ENCODE results near the gene CTDNEP1. TPM values are rescaled to one million over a fixed set of nuclear protein-coding genes. Genes with fewer than 3 reads are reported as not detected.

The CTDNEP1 gene
- polyA plus RNA-seq, 2 of the 4 experiments (the other 2 are of a cell fraction) = 145 to 161 TPM

- peaks cover 14% of the 10 kb centered on the region; the same call in 2 of the 3 replicates for H3K4me1 ChIP-seq
- no peak for TF ChIP-seq NR3C1 (IDR thresholded peaks at IDR 0.05)
- no peak for TF ChIP-seq MYC (IDR thresholded peaks at IDR 0.05; ENCODE audit: borderline replicate concordance, low read length)
- TF ChIP-seq CHD4 (IDR thresholded peaks at IDR 0.05; ENCODE audit: borderline replicate concordance) = no peak
- TF ChIP-seq PBX3 (IDR thresholded peaks at IDR 0.05) = no peak
- no peak for TF ChIP-seq EHMT2 (IDR thresholded peaks at IDR 0.05; ENCODE audit: low read depth)
- TF ChIP-seq NFE2L2 (conservative IDR thresholded peaks at IDR 0.05; ENCODE audit: low read length) = no peak
- TF ChIP-seq ZSCAN20 (CRISPR knock-in tag; IDR thresholded peaks at IDR 0.05) = no peak
- TF ChIP-seq HDAC2 (IDR thresholded peaks at IDR 0.05) = no peak
- TF ChIP-seq MAFK (IDR thresholded peaks at IDR 0.05; ENCODE audit: partially characterized antibody) = no peak
- TF ChIP-seq EP300 (IDR thresholded peaks at IDR 0.05) = no peak
- TF ChIP-seq CEBPB (IDR thresholded peaks at IDR 0.05) = no peak
- no peak for TF ChIP-seq POLR2A (IDR thresholded peaks at IDR 0.05; ENCODE audit: low read length)
- no peak for TF ChIP-seq TFCP2L1 (CRISPR knock-in tag; IDR thresholded peaks at IDR 0.05)
- TF ChIP-seq FOSL2 (IDR thresholded peaks at IDR 0.05) = no peak
- no peak for TF ChIP-seq FOSL2 (CRISPR knock-in tag; IDR thresholded peaks at IDR 0.05)
- no peak for TF ChIP-seq TP53 (CRISPR knock-in tag; IDR thresholded peaks at IDR 0.05)
- TF ChIP-seq EHF (CRISPR knock-in tag; IDR thresholded peaks at IDR 0.05) = no peak
- ChIA-PET POLR2A (no interaction called here), CTCF (interaction anchor here (1.1 to 13.5 kb wide), 4 partner anchors 10 to 69 kb away, joined by 3 to 446 read pairs (median 50); partner anchors contain the start of genes GPS2 and SLC2A4)
- ATAC-seq (no peak), DNase-seq (ENCODE audit: low read depth in 1 of 2, low spot score in 1 of 2) (no peak), FAIRE-seq (no peak)
- no peak overlapping the region for H3K27ac ChIP-seq
- H3K4me2 ChIP-seq = no peak overlapping the region
- no peaks in the 10 kb centered on the region for H3K9me3 ChIP-seq
- H3K4me3 ChIP-seq = no peak overlapping the region
- 86% methylated on average over 19 of the region's 19 CpGs for WGBS (ENCODE audit: missing lambda C conversion rate)
Measured at GRCh38 chr17:7290166-7290565, 38.6 kb upstream of the CTDNEP1 start.

DNA sequence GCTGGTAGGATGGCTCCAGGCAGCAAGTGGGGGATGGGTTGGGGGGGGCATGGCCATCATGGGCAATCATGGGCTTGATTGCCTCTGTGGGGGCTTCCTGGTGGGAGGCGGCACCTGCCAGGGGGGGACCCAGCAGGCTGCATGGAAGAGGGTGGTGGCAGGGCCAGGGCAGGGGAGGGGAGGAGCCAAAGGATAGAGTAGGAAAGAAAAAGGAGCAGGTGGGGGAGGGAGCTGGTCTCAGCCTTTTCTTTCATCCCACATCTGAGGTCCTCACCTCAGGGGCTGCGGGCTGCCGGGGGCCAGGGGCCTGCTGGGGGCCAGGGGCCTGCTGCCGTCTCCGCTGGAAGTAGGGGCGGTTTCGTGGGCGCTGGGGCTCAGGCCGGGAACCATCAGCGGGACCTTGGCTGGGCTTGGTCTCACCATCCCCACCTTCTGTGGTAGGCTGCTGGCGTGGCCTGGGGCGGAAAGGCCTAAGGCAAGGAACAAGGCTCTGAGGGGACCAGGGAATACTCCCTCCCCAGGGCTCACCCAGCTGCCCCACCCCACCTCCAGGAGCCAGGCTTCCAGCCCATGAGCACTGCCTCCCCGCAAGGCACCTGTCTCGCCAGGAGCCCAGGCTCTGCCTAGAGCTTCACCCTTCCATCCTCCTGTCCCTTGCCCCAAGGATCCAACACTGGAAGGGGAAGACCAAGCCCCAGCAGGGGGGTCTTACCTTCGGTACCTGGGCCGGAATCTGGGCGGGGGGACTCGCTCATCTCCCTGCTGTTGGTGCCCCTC is 37.9 kb upstream of the CTDNEP1 start:
- ATAC-seq = no peak; a peak in 1 of 6 replicates

GRCh38 chr17:7285679-7286078 is 34.1 kb upstream of the CTDNEP1 start:
- FAIRE-seq (no peak), ATAC-seq (no peak)
- WGBS (ENCODE audit: missing lambda C conversion rate) = 76% methylated on average over 7 of the region's 12 CpGs
- no peak for TF ChIP-seq REST (IDR thresholded peaks at IDR 0.05)
- TF ChIP-seq ZFP36 (IDR thresholded peaks at IDR 0.05; ENCODE audit: borderline replicate concordance, partially characterized antibody) = no peak
- TF ChIP-seq ESRRA (IDR thresholded peaks at IDR 0.05; ENCODE audit: borderline replicate concordance, low read length) = no peak
- no peak for TF ChIP-seq FOXS1 (CRISPR knock-in tag; IDR thresholded peaks at IDR 0.05)
- no peak for TF ChIP-seq HDAC2 (IDR thresholded peaks at IDR 0.05)
- TF ChIP-seq ZSCAN20 (CRISPR knock-in tag; IDR thresholded peaks at IDR 0.05) = no peak
- TF ChIP-seq HOXB13 (CRISPR knock-in tag; IDR thresholded peaks at IDR 0.05; ENCODE audit: low read depth) = no peak
- no peak for TF ChIP-seq NR3C1 (IDR thresholded peaks at IDR 0.05)
- TF ChIP-seq NFE2L2 (conservative IDR thresholded peaks at IDR 0.05; ENCODE audit: low read length) = no peak
- TF ChIP-seq PBX3 (IDR thresholded peaks at IDR 0.05) = no peak

More for the DNA sequence above, 37.9 kb upstream of the CTDNEP1 start:
- DNase-seq (ENCODE audit: low read depth in 1 of 2, low spot score in 1 of 2) (no peak), FAIRE-seq (no peak)
- Histone ChIP-seq H3K4me3 (no peak overlapping the region), H3K4me2 (no peak overlapping the region), H3K4me1 (peaks cover 7% of the 10 kb centered on the region; the same call in 2 of the 3 replicates), H3K27ac (no peak overlapping the region), H3K9me3 (no peaks in the 10 kb centered on the region)
- CTCF ChIA-PET = interaction anchor here (1.0 to 13.5 kb wide), 7 partner anchors 9 to 147 kb away, joined by 3 to 446 read pairs (median 5); partner anchors contain the start of genes GPS2 and SLC2A4
- POLR2A ChIA-PET = no interaction called here
- WGBS (ENCODE audit: missing lambda C conversion rate) = 75% methylated on average over 17 of the region's 18 CpGs
- TF ChIP-seq FOSB (CRISPR knock-in tag; IDR thresholded peaks at IDR 0.05) (no peak), HEYL (CRISPR knock-in tag; IDR thresholded peaks at IDR 0.05) (no peak), ZC3H11A (IDR thresholded peaks at IDR 0.05) (no peak), ZFP36 (IDR thresholded peaks at IDR 0.05; ENCODE audit: borderline replicate concordance, partially characterized antibody) (no peak), ZSCAN20 (CRISPR knock-in tag; IDR thresholded peaks at IDR 0.05) (no peak), ATOH8 (CRISPR knock-in tag; IDR thresholded peaks at IDR 0.05; ENCODE audit: low read depth) (no peak)
- TF ChIP-seq, protein P1, sequence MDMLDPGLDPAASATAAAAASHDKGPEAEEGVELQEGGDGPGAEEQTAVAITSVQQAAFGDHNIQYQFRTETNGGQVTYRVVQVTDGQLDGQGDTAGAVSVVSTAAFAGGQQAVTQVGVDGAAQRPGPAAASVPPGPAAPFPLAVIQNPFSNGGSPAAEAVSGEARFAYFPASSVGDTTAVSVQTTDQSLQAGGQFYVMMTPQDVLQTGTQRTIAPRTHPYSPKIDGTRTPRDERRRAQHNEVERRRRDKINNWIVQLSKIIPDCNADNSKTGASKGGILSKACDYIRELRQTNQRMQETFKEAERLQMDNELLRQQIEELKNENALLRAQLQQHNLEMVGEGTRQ (IDR thresholded peaks at IDR 0.05) = no peak

More at GRCh38 chr17:7285679-7286078, 34.1 kb upstream of the CTDNEP1 start:
- H3K9me3 ChIP-seq = no peaks in the 10 kb centered on the region
- no peak overlapping the region for H3K4me3 ChIP-seq
- DNase-seq (ENCODE audit: low read depth in 1 of 2, low spot score in 1 of 2) = no peak
- ChIA-PET CTCF (interaction anchor here (0.6 to 13.5 kb wide), 12 partner anchors 8 to 330 kb away, joined by 3 to 446 read pairs (median 4); partner anchors contain the start of genes ACADVL and DLG4), POLR2A (no interaction called here)
- no peak overlapping the region for H3K27ac ChIP-seq
- peaks cover 8% of the 10 kb centered on the region for H3K4me1 ChIP-seq
- no peak overlapping the region for H3K4me2 ChIP-seq
